Body of pancreas (tissue), 4 donors: ENCODE results near the gene PSMG3. TPM values are rescaled to one million over a fixed set of nuclear protein-coding genes. Genes with fewer than 3 reads are reported as not detected.

Experiments used
- ATAC-seq: fragments of 150-250 bp; one replicate; pipeline ENCODE4 v1.9.1; 2016
- DNase-seq, 4 donors: peaks; one replicate each; pipeline ENCODE4 v3.0.0-alpha.2; 2019
- H3K27ac ChIP-seq, 4 donors: fragments of 200-600 bp; sonication (generic); 1 replicate in 3 of 4; 2 replicates in 1 of 4; pipeline versions ENCODE4 v1.5.1 to v1.6.1; 2016 to 2019; ENCODE audit warnings: mild to moderate bottlenecking in 1 of 4, mixed read lengths in 1 of 4, moderate library complexity in 1 of 4
- H3K27me3 ChIP-seq, 2 donors: fragments of 200-600 bp; sonication (generic); one replicate each; pipeline ENCODE4 v1.6.0; 2016; ENCODE audit warnings: mild to moderate bottlenecking in 1 of 2
- H3K36me3 ChIP-seq, 2 donors: fragments of 200-600 bp; sonication (generic); replicated peaks in 1 of 2; 2 replicates each; pipeline ENCODE4 v1.5.1; 2016; ENCODE audit warnings: low read depth in 2 of 2; ENCODE audit not compliant: insufficient read depth in 1 of 2
- H3K4me1 ChIP-seq: fragments of 200-600 bp; sonication (generic); one replicate; pipeline ENCODE4 v1.6.0; 2016
- H3K4me3 ChIP-seq, 2 donors: fragments of 200-600 bp; sonication (generic); 1 replicate in 1 of 2; 2 replicates in 1 of 2; pipeline ENCODE4 v1.5.1; 2016 to 2019
- H3K9me3 ChIP-seq, 3 donors: fragments of 200-600 bp; sonication (generic); 1 replicate in 2 of 3; 2 replicates in 1 of 3; pipeline ENCODE4 v1.5.1; 2016
- POLR2A ChIP-seq, 3 donors: fragments of 450-650 bp; IDR thresholded peaks; one replicate each; pipeline ENCODE4 v1.6.1; 2016; ENCODE audit warnings: antibody characterized with exemption in 3 of 3, mild to moderate bottlenecking in 2 of 3
- WGBS, 2 donors: methylation state at CpG; one replicate each; pipeline ENCODE4 v1.1.5; 2017; 5-methylcytosine and 5-hydroxymethylcytosine counted together
- intact Hi-C: fragments of 100-400 bp; cut with DNase I; formaldehyde crosslinking; loops from one replicate; pipeline ENCODE4 v1.15.1; 2023
- total RNA-seq, 2 donors: library from RNA; depleted of rRNA; stranded (reverse); fragments of >200 nt; gene quantifications; one replicate each; pipeline ENCODE4 v1.1.0, GENCODE V29; 2016
- TF ChIP-seq, protein P1 (sequence below), 7 experiments: fragments of 450-650 bp in 4 of 7; fragments of 200-600 bp in 3 of 7; sonication (generic) in 3 of 7; IDR thresholded peaks; one replicate each; pipeline ENCODE4 v1.5.1; 2016 to 2019; ENCODE audit warnings: antibody characterized with exemption in 7 of 7

Gene PSMG3
- total RNA-seq, 2 donors from 2014 or later, result 34.0 to 39.6 TPM

- ATAC-seq (no peak), DNase-seq (peak in 1 of 4 donors; percentile 31)
- Histone ChIP-seq H3K27ac (peak overlapping the region; percentile 95 to 99 (median 98)), H3K9me3 (no peaks in the 10 kb centered on the region), H3K4me3 (peak overlapping the region in 1 of 2 donors; percentile 27), H3K4me1 (peaks cover 50% of the 10 kb centered on the region), H3K36me3 (peaks cover 0 to 4% of the 10 kb centered on the region in 2 donors), H3K27me3 (no peaks in the 10 kb centered on the region)
- 48 to 57% methylated on average over 12 to 19 of the region's 20 CpGs for WGBS, 2 donors
- intact Hi-C loops, result no loop called here
- no peak for TF ChIP-seq POLR2A (IDR thresholded peaks at IDR 0.05)
- TF ChIP-seq, protein P1, sequence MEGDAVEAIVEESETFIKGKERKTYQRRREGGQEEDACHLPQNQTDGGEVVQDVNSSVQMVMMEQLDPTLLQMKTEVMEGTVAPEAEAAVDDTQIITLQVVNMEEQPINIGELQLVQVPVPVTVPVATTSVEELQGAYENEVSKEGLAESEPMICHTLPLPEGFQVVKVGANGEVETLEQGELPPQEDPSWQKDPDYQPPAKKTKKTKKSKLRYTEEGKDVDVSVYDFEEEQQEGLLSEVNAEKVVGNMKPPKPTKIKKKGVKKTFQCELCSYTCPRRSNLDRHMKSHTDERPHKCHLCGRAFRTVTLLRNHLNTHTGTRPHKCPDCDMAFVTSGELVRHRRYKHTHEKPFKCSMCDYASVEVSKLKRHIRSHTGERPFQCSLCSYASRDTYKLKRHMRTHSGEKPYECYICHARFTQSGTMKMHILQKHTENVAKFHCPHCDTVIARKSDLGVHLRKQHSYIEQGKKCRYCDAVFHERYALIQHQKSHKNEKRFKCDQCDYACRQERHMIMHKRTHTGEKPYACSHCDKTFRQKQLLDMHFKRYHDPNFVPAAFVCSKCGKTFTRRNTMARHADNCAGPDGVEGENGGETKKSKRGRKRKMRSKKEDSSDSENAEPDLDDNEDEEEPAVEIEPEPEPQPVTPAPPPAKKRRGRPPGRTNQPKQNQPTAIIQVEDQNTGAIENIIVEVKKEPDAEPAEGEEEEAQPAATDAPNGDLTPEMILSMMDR (IDR thresholded peaks at IDR 0.05), result no peak
Observed at GRCh38 chr7:1554333-1555045, 15.3 kb downstream of the PSMG3 start.

- WGBS, 2 donors, result 67 to 91% methylated on average over 4 to 27 of the region's 28 CpGs
- no peak for TF ChIP-seq POLR2A (IDR thresholded peaks at IDR 0.05)
- TF ChIP-seq, protein P1 (IDR thresholded peaks at IDR 0.05), result no peak
- intact Hi-C loops, result no loop called here
- no peak for DNase-seq
- H3K36me3 ChIP-seq, result peaks cover 0 to 10% of the 10 kb centered on the region in 2 donors
- no peaks in the 10 kb centered on the region for H3K9me3 ChIP-seq
- H3K27me3 ChIP-seq, result no peaks in the 10 kb centered on the region
- H3K27ac ChIP-seq, result peak overlapping the region in 3 of 4 donors; percentile 95 to 99 (median 98)
- ATAC-seq, result no peak
- H3K4me3 ChIP-seq, result no peak overlapping the region
- H3K4me1 ChIP-seq, result peaks cover 42% of the 10 kb centered on the region
Observed at GRCh38 chr7:1553512-1554210, 16.2 kb downstream of the PSMG3 start.

- peaks cover 39% of the 10 kb centered on the region for H3K4me1 ChIP-seq
- 86 to 91% methylated on average over 7 of the region's 7 CpGs for WGBS, 2 donors
- ATAC-seq (no peak), DNase-seq (no peak)
- TF ChIP-seq, protein P1 (IDR thresholded peaks at IDR 0.05), result no peak
- no peak for TF ChIP-seq POLR2A (IDR thresholded peaks at IDR 0.05)
- H3K27ac ChIP-seq, result no peak overlapping the region
- H3K9me3 ChIP-seq, result no peaks in the 10 kb centered on the region
- H3K36me3 ChIP-seq, result peaks cover 0 to 13% of the 10 kb centered on the region in 2 donors
- intact Hi-C loops, result no loop called here
- H3K4me3 ChIP-seq, result no peak overlapping the region
- H3K27me3 ChIP-seq, result no peaks in the 10 kb centered on the region
Observed at GRCh38 chr7:1552200-1552599, 17.6 kb downstream of the PSMG3 start.

GRCh38 chr7:1550846-1551155 lies 19.0 kb downstream of the PSMG3 start:
- intact Hi-C loops, result no loop called here
- WGBS, 2 donors, result 91 to 96% methylated on average over 10 to 11 of the region's 17 CpGs
- Histone ChIP-seq H3K27ac (no peak overlapping the region), H3K27me3 (no peaks in the 10 kb centered on the region), H3K36me3 (peaks cover 0 to 13% of the 10 kb centered on the region in 2 donors), H3K9me3 (no peaks in the 10 kb centered on the region), H3K4me1 (peaks cover 34% of the 10 kb centered on the region), H3K4me3 (no peak overlapping the region)
- no peak for TF ChIP-seq POLR2A (IDR thresholded peaks at IDR 0.05)
- TF ChIP-seq, protein P1 (IDR thresholded peaks at IDR 0.05), result no peak
- ATAC-seq (no peak), DNase-seq (no peak)
